Measurements from ENCODE around the gene SGTA. TPM values are rescaled to one million over a fixed set of nuclear protein-coding genes. Genes with fewer than 3 reads are reported as not detected.

The SGTA gene
- total and polyA plus RNA-seq, 2 of the 13 experiments (the other 11 are each of a cell fraction or from before 2014, with no cell fraction given) = 43.9 to 47.4 TPM

DNA sequence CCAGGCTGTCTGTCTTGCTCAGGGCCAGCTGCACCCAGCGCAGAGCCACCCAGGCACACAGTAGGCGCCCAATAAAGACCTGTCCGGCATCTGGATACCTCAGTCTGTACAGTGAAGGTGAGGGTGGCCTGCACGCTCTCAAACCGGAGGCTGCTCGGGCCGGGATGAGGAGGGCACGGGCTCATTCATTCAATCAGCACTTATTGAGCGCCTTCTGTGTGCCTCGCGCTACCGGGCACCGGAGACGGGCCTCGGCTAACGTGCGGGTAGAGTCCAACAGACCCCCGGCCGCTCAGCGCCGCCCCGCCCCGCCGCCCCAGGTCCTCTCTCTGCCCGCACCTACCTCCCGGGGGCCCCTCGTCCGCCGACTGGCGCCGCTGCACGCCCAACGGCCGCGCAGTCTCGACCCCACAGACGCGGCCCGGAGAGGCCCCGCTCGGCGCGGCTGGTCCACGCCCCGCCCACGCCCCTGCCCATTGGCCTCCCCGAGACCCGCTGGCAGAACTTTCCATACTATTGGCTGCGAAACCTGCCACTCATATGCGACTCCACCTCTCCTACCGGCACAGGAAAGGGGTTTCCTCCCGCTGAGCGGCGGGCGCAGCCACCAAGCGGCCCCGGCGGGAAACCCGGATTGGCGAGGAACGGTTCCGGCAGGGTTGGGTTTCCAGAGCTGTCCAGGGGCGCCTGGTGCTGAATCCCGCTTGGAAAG lies 43.3 kb downstream of the SGTA start, which contains the start of gene SLC39A3 (continued):
- TF ChIP-seq, protein P1, sequence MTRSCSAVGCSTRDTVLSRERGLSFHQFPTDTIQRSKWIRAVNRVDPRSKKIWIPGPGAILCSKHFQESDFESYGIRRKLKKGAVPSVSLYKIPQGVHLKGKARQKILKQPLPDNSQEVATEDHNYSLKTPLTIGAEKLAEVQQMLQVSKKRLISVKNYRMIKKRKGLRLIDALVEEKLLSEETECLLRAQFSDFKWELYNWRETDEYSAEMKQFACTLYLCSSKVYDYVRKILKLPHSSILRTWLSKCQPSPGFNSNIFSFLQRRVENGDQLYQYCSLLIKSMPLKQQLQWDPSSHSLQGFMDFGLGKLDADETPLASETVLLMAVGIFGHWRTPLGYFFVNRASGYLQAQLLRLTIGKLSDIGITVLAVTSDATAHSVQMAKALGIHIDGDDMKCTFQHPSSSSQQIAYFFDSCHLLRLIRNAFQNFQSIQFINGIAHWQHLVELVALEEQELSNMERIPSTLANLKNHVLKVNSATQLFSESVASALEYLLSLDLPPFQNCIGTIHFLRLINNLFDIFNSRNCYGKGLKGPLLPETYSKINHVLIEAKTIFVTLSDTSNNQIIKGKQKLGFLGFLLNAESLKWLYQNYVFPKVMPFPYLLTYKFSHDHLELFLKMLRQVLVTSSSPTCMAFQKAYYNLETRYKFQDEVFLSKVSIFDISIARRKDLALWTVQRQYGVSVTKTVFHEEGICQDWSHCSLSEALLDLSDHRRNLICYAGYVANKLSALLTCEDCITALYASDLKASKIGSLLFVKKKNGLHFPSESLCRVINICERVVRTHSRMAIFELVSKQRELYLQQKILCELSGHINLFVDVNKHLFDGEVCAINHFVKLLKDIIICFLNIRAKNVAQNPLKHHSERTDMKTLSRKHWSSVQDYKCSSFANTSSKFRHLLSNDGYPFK (CRISPR knock-in tag; IDR thresholded peaks at IDR 0.05; ENCODE audit: borderline replicate concordance) = peak; percentile 92
- TF ChIP-seq ZNF550 (CRISPR knock-in tag; IDR thresholded peaks at IDR 0.05; ENCODE audit: borderline replicate concordance) (no peak), ATF1 (CRISPR knock-in tag; IDR thresholded peaks at IDR 0.05) (0 out of 2 replicates have a peak, but pooled peaks have one; percentile 44), NFKBIZ (CRISPR knock-in tag; IDR thresholded peaks at IDR 0.05) (peak; percentile 96), ZNF670 (CRISPR knock-in tag; IDR thresholded peaks at IDR 0.05; ENCODE audit: borderline replicate concordance) (peak; percentile 89), NR2F6 (IDR thresholded peaks at IDR 0.05) (peak; percentile 36; the same call in 1 of the 2 replicates), NR2F6 (CRISPR knock-in tag; IDR thresholded peaks at IDR 0.05) (peak; percentile 71), NFATC3 (CRISPR knock-in tag; IDR thresholded peaks at IDR 0.05) (peak; percentile 85; the same call in 1 of the 2 replicates), ZNF17 (CRISPR knock-in tag; IDR thresholded peaks at IDR 0.05) (no peak), ETV5 (CRISPR knock-in tag; IDR thresholded peaks at IDR 0.05; ENCODE audit: borderline replicate concordance) (peak; percentile 80), ZC3H4 (CRISPR knock-in tag; IDR thresholded peaks at IDR 0.05; ENCODE audit: borderline replicate concordance) (no peak), BHLHE40 (IDR thresholded peaks at IDR 0.05; ENCODE audit: low read length) (peak; percentile 7; the same call in 1 of the 2 replicates), CENPT (CRISPR knock-in tag; IDR thresholded peaks at IDR 0.05; ENCODE audit: low read depth) (peak; percentile 89), NR1H2 (CRISPR knock-in tag; IDR thresholded peaks at IDR 0.05; ENCODE audit: borderline replicate concordance, low read depth) (peak; percentile 92; the same call in 1 of the 2 replicates), STAT5B (CRISPR knock-in tag; IDR thresholded peaks at IDR 0.05) (peak; percentile 99), MBD4 (IDR thresholded peaks at IDR 0.05; ENCODE audit: borderline replicate concordance, low read length) (no peak), CREB1 (IDR thresholded peaks at IDR 0.05) (peak; percentile 62), CREB1 (CRISPR knock-in tag; IDR thresholded peaks at IDR 0.05) (peak; percentile 85), NCOA2 (CRISPR knock-in tag; IDR thresholded peaks at IDR 0.05) (peak; percentile 84)
- TF ChIP-seq, protein P2, sequence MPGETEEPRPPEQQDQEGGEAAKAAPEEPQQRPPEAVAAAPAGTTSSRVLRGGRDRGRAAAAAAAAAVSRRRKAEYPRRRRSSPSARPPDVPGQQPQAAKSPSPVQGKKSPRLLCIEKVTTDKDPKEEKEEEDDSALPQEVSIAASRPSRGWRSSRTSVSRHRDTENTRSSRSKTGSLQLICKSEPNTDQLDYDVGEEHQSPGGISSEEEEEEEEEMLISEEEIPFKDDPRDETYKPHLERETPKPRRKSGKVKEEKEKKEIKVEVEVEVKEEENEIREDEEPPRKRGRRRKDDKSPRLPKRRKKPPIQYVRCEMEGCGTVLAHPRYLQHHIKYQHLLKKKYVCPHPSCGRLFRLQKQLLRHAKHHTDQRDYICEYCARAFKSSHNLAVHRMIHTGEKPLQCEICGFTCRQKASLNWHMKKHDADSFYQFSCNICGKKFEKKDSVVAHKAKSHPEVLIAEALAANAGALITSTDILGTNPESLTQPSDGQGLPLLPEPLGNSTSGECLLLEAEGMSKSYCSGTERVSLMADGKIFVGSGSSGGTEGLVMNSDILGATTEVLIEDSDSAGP (CRISPR knock-in tag; IDR thresholded peaks at IDR 0.05; ENCODE audit: borderline replicate concordance) = peak; percentile 79
- TF ChIP-seq, protein P3, sequence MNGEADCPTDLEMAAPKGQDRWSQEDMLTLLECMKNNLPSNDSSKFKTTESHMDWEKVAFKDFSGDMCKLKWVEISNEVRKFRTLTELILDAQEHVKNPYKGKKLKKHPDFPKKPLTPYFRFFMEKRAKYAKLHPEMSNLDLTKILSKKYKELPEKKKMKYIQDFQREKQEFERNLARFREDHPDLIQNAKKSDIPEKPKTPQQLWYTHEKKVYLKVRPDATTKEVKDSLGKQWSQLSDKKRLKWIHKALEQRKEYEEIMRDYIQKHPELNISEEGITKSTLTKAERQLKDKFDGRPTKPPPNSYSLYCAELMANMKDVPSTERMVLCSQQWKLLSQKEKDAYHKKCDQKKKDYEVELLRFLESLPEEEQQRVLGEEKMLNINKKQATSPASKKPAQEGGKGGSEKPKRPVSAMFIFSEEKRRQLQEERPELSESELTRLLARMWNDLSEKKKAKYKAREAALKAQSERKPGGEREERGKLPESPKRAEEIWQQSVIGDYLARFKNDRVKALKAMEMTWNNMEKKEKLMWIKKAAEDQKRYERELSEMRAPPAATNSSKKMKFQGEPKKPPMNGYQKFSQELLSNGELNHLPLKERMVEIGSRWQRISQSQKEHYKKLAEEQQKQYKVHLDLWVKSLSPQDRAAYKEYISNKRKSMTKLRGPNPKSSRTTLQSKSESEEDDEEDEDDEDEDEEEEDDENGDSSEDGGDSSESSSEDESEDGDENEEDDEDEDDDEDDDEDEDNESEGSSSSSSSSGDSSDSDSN (CRISPR knock-in tag; IDR thresholded peaks at IDR 0.05) = peak; percentile 61
- TF ChIP-seq, protein P4, sequence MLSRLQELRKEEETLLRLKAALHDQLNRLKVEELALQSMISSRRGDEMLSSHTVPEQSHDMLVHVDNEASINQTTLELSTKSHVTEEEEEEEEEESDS (CRISPR knock-in tag; IDR thresholded peaks at IDR 0.05; ENCODE audit: borderline replicate concordance) = peak; percentile 98
- TF ChIP-seq, protein P5, sequence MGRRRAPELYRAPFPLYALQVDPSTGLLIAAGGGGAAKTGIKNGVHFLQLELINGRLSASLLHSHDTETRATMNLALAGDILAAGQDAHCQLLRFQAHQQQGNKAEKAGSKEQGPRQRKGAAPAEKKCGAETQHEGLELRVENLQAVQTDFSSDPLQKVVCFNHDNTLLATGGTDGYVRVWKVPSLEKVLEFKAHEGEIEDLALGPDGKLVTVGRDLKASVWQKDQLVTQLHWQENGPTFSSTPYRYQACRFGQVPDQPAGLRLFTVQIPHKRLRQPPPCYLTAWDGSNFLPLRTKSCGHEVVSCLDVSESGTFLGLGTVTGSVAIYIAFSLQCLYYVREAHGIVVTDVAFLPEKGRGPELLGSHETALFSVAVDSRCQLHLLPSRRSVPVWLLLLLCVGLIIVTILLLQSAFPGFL (CRISPR knock-in tag; IDR thresholded peaks at IDR 0.05) = no peak

All from HepG2 (cell line).